Pancreas (tissue), 10 donors: ENCODE data around the gene PPP5C. TPM values are rescaled to one million over a fixed set of nuclear protein-coding genes. Genes with fewer than 3 reads are reported as not detected.
"Not testable (repeated sequence)": the region's sequence is repeated elsewhere in the genome, so short reads cannot be mapped to it uniquely, and the experiment has no call there.

Source experiments
- ATAC-seq, 4 donors: fragments of 200-7000 bp; cut with Tn5 transposase; one replicate each; pipeline versions ENCODE4 v1.8.0 to v1.9.1; 2020; ENCODE audit warnings: mild to moderate bottlenecking in 4 of 4, moderate library complexity in 4 of 4
- DNase-seq, 6 donors: peaks; one replicate each; pipeline ENCODE4 v3.0.0-alpha.2; 2020
- FAIRE-seq: peaks from 2 replicates; lab custom pipeline; 2012; peaks lifted over from hg19 to GRCh38; lab: Jason Lieb, UNC
- H3K27ac ChIP-seq, 4 donors: fragments of 200-600 bp; sonication (generic); 1 replicate in 3 of 4; 2 replicates in 1 of 4; pipeline versions ENCODE4 v1.5.0 to v1.8.0; 2020
- H3K27me3 ChIP-seq, 4 donors: fragments of 200-600 bp; one replicate each; pipeline ENCODE4 v1.8.0; 2021
- H3K36me3 ChIP-seq, 3 donors: fragments of 200-600 bp; sonication (generic) in 1 of 3; one replicate each; pipeline versions ENCODE4 v1.5.0 to v1.8.0; 2020 to 2021
- H3K4me1 ChIP-seq, 3 donors: fragments of 200-600 bp; one replicate each; pipeline ENCODE4 v1.8.0; 2021
- H3K4me3 ChIP-seq, 4 donors: fragments of 200-600 bp; sonication (generic) in 2 of 4; one replicate each; pipeline versions ENCODE4 v1.5.0 to v1.8.0; 2020 to 2021
- H3K9me3 ChIP-seq, 4 donors: fragments of 200-600 bp; one replicate each; pipeline ENCODE4 v1.8.0; 2021
- WGBS, 2 donors: extraction: QIAGEN DNeasy Blood & Tissue Kit; methylation state at CpG; one replicate each; pipeline ENCODE4 v1.1.7; 2013; 5-methylcytosine and 5-hydroxymethylcytosine counted together
- intact Hi-C, 3 donors: fragments of 100-400 bp; cut with DNase I; formaldehyde crosslinking; loops; one replicate each; pipeline versions ENCODE4 v1.11.1 to v1.14.2; 2022
- polyA plus RNA-seq, 2 donors: library from polyadenylated mRNA; stranded (reverse); fragments of 200-250 nt; gene quantifications; one replicate each; pipeline ENCODE4 v1.2.3, GENCODE V29; 2013
- total RNA-seq, 6 donors: library from RNA; stranded (reverse); fragmentation: NEBNext Ultra II Directional in 4 of 6; extraction: Animal tissue kit (Norgen Biotek cat#: 25700) in 4 of 6; gene quantifications; one replicate each; pipeline versions ENCODE4 v1.2.1 to v1.2.4, GENCODE V29; 2021 to 2023
- TF ChIP-seq, protein P1 (sequence below), 4 donors: fragments of 200-600 bp; sonication (generic) in 3 of 4; IDR thresholded peaks; one replicate each; pipeline versions ENCODE4 v1.5.0 to v1.8.0; 2021; ENCODE audit warnings: antibody characterized with exemption in 4 of 4
- donor health status: healthy with polysubstance abuse.
- donor health status: DM: no; HTN: no; CAD: no; lungs with moderate emphysema.
- donor health status: DM: no; HTN: no; CAD: no.
- donor health status: control.
- donor health status: control.
- donor health status: Bipolar disorder and iron deficiency.
- donor health status: DM: yes; HTN: yes; CAD: no.
- donor health status: DM: no; HTN: no; CAD: no.
- donor health status: DM: no; HTN: no; CAD: no.
- donor health status: DM: yes; HTN: yes; CAD: no.

PPP5C gene
- total and polyA plus RNA-seq, 8 donors = 16.7 to 53.9 (median 23.8) TPM

DNA sequence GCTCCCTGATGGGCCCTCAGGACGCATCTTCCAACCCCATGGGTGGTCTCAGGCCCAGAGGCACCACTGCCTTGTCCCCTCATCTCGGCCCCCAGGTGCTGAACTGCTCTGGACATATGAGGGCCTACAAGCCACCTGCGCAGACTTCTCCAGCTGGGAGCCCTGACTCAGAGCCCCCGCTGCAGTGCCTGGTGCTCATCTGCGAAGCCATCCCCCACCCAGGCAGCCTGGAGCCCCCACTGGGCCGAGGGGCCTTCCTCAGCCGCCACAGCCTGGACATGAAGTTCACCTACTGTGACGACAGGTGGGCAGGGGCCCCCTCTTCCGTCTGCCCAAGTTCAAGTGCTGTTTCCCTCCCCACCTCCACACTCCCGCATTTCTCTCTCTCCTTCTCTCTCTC is 37.8 kb upstream of the PPP5C start:
- TF ChIP-seq, protein P1, sequence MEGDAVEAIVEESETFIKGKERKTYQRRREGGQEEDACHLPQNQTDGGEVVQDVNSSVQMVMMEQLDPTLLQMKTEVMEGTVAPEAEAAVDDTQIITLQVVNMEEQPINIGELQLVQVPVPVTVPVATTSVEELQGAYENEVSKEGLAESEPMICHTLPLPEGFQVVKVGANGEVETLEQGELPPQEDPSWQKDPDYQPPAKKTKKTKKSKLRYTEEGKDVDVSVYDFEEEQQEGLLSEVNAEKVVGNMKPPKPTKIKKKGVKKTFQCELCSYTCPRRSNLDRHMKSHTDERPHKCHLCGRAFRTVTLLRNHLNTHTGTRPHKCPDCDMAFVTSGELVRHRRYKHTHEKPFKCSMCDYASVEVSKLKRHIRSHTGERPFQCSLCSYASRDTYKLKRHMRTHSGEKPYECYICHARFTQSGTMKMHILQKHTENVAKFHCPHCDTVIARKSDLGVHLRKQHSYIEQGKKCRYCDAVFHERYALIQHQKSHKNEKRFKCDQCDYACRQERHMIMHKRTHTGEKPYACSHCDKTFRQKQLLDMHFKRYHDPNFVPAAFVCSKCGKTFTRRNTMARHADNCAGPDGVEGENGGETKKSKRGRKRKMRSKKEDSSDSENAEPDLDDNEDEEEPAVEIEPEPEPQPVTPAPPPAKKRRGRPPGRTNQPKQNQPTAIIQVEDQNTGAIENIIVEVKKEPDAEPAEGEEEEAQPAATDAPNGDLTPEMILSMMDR (IDR thresholded peaks at IDR 0.05) = no peak
- H3K36me3 ChIP-seq = no peaks in the 10 kb centered on the region
- ATAC-seq (no peak), DNase-seq (no peak), FAIRE-seq (no peak)
- H3K4me3 ChIP-seq = no peak overlapping the region
- H3K27ac ChIP-seq = no peak overlapping the region
- 83 to 84% methylated on average over 10 of the region's 10 CpGs for WGBS, 2 donors
- no peaks in the 10 kb centered on the region for H3K27me3 ChIP-seq
- H3K4me1 ChIP-seq = no peaks in the 10 kb centered on the region
- intact Hi-C loops = no loop called here
- H3K9me3 ChIP-seq = no peaks in the 10 kb centered on the region

DNA sequence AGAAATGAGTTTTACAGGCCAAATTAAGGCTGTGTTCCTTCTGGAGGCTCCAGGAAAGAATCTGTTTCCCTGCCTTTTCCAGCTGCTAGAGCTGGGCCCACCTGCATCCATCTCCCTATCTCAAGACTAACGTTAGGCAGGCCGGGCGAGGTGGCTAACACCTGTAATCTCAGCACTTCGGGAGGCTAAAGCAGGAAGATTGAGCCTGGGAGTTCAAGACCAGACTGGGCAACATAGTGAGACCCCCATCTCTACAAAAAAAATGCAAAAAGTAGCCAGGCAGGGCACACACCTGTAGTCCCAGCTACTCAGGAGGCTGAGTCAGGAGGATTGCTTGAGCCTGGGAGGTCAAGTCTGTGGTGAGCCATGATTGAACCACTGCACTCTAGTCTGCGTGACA is 35.4 kb upstream of the PPP5C start:
- Histone ChIP-seq H3K27me3 (no peaks in the 10 kb centered on the region), H3K9me3 (no peaks in the 10 kb centered on the region), H3K4me3 (no peak overlapping the region), H3K36me3 (no peaks in the 10 kb centered on the region), H3K4me1 (no peaks in the 10 kb centered on the region), H3K27ac (no peak overlapping the region)
- DNase-seq (no peak), ATAC-seq (no peak), FAIRE-seq (no peak)
- intact Hi-C loops = no loop called here
- TF ChIP-seq, protein P1 (IDR thresholded peaks at IDR 0.05) = no peak
- 91 to 97% methylated on average over 5 of the region's 5 CpGs for WGBS, 2 donors

DNA sequence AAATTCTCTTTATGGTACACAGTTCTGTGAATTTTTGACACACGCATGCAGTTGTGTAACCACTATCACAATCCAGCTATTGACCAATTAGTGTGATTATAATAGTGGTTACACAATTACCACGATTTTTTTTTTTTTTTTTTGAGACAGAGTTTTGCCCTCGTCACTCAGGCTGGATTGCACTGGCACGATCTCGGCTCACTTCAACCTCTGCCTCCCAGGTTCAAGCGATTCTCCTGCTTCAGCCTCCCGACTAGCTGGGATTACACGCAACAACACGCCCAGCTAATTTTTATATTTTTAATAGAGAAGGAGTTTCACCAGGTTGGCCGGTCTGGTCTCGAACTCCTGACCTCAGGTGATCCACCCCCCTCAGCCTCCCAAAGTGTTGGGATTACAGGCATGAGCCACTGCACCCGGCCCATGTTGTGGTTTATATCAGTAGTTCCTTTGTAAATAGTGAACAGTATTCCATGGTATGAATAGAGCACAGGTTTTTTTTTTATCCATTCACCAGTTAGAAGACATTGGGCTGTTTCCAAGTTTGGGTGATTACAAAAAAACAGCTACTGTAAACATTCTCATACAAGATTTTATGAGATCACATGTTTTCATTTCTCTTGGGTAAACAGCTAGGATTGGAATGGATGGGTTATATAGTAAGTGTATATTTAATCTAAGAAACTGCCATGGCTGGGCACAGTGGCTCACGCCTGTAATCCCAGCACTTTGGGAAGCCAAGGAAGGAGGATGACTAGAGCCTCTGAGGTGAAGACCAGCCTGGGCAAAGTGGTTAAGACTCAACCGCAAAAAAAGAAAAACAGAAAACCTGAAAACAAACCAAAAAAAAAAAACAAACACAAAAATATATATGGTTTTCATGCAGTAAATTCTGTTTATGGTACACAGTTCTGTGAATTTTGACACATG is 33.1 kb upstream of the PPP5C start:
- H3K27me3 ChIP-seq, H3K36me3 ChIP-seq, intact Hi-C loops, H3K27ac ChIP-seq, H3K4me3 ChIP-seq, H3K9me3 ChIP-seq, DNase-seq, FAIRE-seq, H3K4me1 ChIP-seq: not testable (repeated sequence)
- 69 to 73% methylated on average over 14 of the region's 14 CpGs for WGBS, 2 donors
- peak in 2 of 4 donors; percentile 59 to 77 for ATAC-seq

DNA sequence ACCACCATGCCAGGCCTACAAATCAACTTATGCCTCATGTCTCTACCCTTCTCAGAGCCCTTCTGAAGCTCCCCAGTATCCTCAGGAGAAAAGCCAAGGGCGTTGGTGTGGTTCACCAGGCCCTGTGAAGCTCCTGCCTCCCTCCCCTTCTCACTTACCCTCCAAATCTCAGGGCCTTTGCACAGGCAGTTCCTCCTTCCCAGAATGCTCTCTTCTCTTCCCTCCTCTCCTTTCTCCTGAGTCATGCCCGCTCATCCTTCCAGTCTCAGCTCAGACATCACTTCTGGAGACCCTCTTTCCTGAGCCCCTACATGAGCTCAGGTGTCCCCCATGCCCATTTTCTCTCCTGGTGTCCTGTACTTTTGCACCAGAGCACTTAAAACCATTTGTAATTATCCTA is 29.5 kb upstream of the PPP5C start:
- no peaks in the 10 kb centered on the region for H3K4me1 ChIP-seq
- 62 to 74% methylated on average over 2 of the region's 2 CpGs for WGBS, 2 donors
- H3K27ac ChIP-seq = no peak overlapping the region
- ATAC-seq (no peak), DNase-seq (no peak), FAIRE-seq (no peak)
- TF ChIP-seq, protein P1 (IDR thresholded peaks at IDR 0.05) = no peak
- no peak overlapping the region for H3K4me3 ChIP-seq
- no peaks in the 10 kb centered on the region for H3K27me3 ChIP-seq
- intact Hi-C loops = no loop called here
- H3K9me3 ChIP-seq = no peaks in the 10 kb centered on the region
- no peaks in the 10 kb centered on the region for H3K36me3 ChIP-seq

DNA sequence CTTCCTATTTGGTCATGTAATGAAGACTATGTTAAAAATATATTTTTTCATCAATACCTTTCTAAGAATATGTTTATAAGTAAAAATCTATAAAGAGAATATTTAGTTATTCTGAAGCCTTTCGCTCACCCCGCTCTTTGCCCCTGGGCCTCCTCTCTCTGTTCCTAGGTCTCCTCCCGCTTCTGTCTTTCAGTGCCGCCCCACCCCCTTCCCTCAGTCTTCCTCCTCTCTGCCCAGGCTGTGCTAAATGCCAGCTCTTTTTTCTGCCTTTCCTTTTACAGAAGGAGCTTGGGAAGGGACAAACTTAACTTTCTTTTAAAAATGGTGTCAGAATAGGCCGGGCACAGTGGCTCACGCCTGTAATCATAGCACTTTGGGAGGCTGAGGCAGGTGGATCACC is 27.3 kb upstream of the PPP5C start:
- intact Hi-C loops = no loop called here
- Histone ChIP-seq H3K4me1 (no peaks in the 10 kb centered on the region), H3K9me3 (no peaks in the 10 kb centered on the region), H3K27ac (no peak overlapping the region), H3K27me3 (no peaks in the 10 kb centered on the region), H3K36me3 (no peaks in the 10 kb centered on the region), H3K4me3 (no peak overlapping the region)
- DNase-seq (no peak), ATAC-seq (no peak), FAIRE-seq (no peak)
- TF ChIP-seq, protein P1 (IDR thresholded peaks at IDR 0.05) = no peak
- WGBS, 2 donors = 83 to 88% methylated on average over 6 of the region's 6 CpGs
